Measurements from ENCODE around the gene ZNF385B.

ZNF385B gene

GRCh38 chr2:179565807-179566206, 295.6 kb downstream of the ZNF385B start:
- TF ChIP-seq CTCF (IDR thresholded peaks at IDR 0.05; ENCODE audit: low read depth, low read length), result no peak
- no peak for DNase-seq (ENCODE audit: extremely low read depth, low read depth)

DNA sequence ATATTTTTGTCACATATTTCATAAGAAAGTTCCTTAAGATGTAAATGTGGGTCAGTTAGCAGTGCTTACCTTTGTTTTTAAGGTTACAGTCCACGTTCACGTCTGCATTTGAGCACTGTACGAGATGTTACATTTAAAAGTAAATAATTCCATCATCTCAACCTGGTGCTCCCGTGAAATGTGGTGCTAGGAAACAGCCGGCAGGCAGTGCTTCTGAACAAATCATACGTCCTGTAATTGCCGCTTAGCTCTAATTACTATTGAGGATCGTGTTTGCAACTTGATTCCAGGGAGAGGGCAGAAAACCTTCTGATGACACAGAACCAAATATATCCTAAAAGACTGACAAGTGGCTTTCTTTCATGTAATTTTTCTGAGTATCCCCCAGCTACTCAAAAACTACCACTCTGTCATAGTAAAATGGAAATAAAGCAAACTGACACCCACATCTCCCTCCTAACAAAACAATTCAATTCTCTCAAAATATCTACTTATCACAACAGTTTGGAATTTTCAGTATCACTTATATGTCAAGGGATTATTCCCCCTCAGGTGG, 299.0 kb downstream of the ZNF385B start:
- DNase-seq (ENCODE audit: extremely low read depth, low read depth), result no peak
- no peak for TF ChIP-seq CTCF (IDR thresholded peaks at IDR 0.05; ENCODE audit: low read depth, low read length)

- TF ChIP-seq CTCF (IDR thresholded peaks at IDR 0.05; ENCODE audit: low read depth, low read length), result no peak
- DNase-seq (ENCODE audit: extremely low read depth, low read depth), result no peak
Measured at GRCh38 chr2:179561702-179562101, 299.7 kb downstream of the ZNF385B start.

GRCh38 chr2:179560257-179560735, 301.1 kb downstream of the ZNF385B start:
- no peak for TF ChIP-seq CTCF (IDR thresholded peaks at IDR 0.05; ENCODE audit: low read depth, low read length)
- DNase-seq (ENCODE audit: extremely low read depth, low read depth), result no peak

- no peak for DNase-seq (ENCODE audit: extremely low read depth, low read depth)
- no peak for TF ChIP-seq CTCF (IDR thresholded peaks at IDR 0.05; ENCODE audit: low read depth, low read length)
Measured at GRCh38 chr2:179559108-179559806, 302.2 kb downstream of the ZNF385B start.

DNA sequence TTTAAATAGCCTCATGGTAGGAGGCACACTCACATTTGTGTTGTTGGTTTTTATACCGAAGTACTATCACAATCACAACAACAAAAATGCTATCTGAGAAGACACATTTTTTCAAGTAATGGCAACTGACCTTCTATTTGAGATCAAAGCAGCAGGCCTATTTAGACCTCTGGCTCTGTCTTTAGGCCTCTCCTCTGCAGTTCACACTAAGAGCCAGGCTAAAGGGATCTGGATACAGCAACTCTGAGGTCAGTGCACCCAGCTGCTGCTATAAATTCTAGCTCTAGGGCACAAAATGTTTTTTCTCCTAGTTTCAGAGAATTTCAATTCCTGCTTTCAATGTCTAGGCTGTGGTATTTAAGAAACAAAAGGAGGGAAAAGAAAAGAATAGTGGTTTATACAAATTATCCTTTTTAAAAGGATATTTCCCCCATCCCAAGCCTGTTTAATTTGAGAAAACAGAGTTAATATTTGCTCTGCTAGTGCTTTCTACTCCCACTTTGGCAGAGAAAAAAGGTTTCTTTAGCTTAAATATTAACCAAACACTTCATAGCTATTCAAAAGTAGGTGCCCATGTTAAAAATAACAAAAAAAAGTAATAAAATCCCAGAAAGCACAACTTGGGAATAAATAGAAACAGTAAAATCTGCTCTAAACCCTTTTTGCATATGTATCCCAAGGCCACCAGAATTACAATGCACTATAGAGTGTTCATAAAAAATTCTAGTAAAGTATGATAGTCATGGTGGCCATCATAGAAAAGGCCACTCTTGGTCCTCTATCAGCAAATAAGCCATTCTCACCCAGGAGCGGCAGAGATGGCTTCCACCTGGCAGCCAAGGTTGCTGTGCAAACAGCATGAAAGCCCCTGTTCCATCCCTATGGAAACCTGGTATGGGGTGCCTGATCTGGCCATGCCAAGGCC, 303.1 kb downstream of the ZNF385B start:
- no peak for TF ChIP-seq CTCF (IDR thresholded peaks at IDR 0.05; ENCODE audit: low read depth, low read length)
- DNase-seq (ENCODE audit: extremely low read depth, low read depth), result no peak

DNA sequence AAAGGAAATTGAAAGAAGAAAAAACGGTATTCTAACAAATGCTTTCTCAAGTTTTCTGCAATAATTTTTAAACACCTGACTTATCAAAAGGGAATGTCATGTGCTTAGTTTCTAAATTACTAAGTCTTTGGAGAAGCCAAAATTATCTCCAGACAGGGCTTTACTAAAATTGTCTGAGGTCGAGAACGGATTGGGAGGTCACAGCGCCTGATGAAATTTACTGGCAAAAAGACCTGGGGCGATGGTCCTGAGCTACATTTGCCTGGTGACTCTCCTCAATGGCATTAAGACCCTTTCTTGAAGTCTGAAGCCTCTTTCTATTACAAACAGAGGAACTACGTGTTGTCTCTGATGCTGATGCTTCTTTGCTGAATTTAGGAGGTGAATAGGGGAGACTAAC, 305.0 kb downstream of the ZNF385B start:
- no peak for TF ChIP-seq CTCF (IDR thresholded peaks at IDR 0.05; ENCODE audit: low read depth, low read length)

More for the DNA sequence above, 305.0 kb downstream of the ZNF385B start:
- DNase-seq (ENCODE audit: extremely low read depth, low read depth), result no peak
